Activated naive CD4-positive, alpha-beta T cell treated with anti-CD3 and anti-CD28 coated beads, Interleukin-2, amount 50 U/mL, for 24 hours (primary cell): ENCODE measurements around the gene FRG2B.
"Not testable (repeated sequence)": the region's sequence is repeated elsewhere in the genome, so short reads cannot be mapped to it uniquely, and the experiment has no call there.

Experiments
- H3K27ac Mint-ChIP-seq: one replicate; pipeline ENCODE4 v1.8.0; 2021; ENCODE audit warnings: mild to moderate bottlenecking, mixed read lengths
- H3K27me3 Mint-ChIP-seq: one replicate; pipeline ENCODE4 v1.8.0; 2021; ENCODE audit warnings: mixed read lengths
- H3K36me3 Mint-ChIP-seq: one replicate; pipeline ENCODE4 v1.8.0; 2021; ENCODE audit warnings: mixed read lengths
- H3K4me1 Mint-ChIP-seq: one replicate; pipeline ENCODE4 v1.8.0; 2021; ENCODE audit warnings: mixed read lengths
- H3K4me3 Mint-ChIP-seq: one replicate; pipeline ENCODE4 v1.8.0; 2021; ENCODE audit warnings: mild to moderate bottlenecking, mixed read lengths
- H3K9me3 Mint-ChIP-seq: one replicate; pipeline ENCODE4 v1.8.0; 2021; ENCODE audit warnings: mixed read lengths

Gene FRG2B

GRCh38 chr10:133626695-133627094 lies at the start of gene FRG2B:
Gene FRG2B, minus strand, starts transcription at chr10:133626795. Its CDS starts 53 bp downstream, at chr10:133626742.
- H3K4me3 Mint-ChIP-seq, H3K27ac Mint-ChIP-seq, H3K4me1 Mint-ChIP-seq, H3K36me3 Mint-ChIP-seq, H3K9me3 Mint-ChIP-seq, H3K27me3 Mint-ChIP-seq: not testable (repeated sequence)

- H3K9me3 Mint-ChIP-seq, H3K27ac Mint-ChIP-seq: not testable (repeated sequence)
Measured at GRCh38 chr10:133667446-133667845, 40.9 kb upstream of the FRG2B start.

GRCh38 chr10:133663544-133664160 lies 37.1 kb upstream of the FRG2B start:
- not testable (repeated sequence) for H3K27ac Mint-ChIP-seq, H3K36me3 Mint-ChIP-seq, H3K4me1 Mint-ChIP-seq, H3K9me3 Mint-ChIP-seq
- Mint-ChIP-seq H3K27me3 (peaks cover 15% of the 10 kb centered on the region), H3K4me3 (peak overlapping the region; percentile 11)

More at GRCh38 chr10:133667446-133667845, 40.9 kb upstream of the FRG2B start:
- H3K36me3 Mint-ChIP-seq, H3K4me1 Mint-ChIP-seq, H3K4me3 Mint-ChIP-seq: not testable (repeated sequence)
- peaks cover 11% of the 10 kb centered on the region for H3K27me3 Mint-ChIP-seq

GRCh38 chr10:133661122-133661521 lies 34.5 kb upstream of the FRG2B start:
- H3K27ac Mint-ChIP-seq, H3K4me3 Mint-ChIP-seq, H3K9me3 Mint-ChIP-seq, H3K36me3 Mint-ChIP-seq, H3K4me1 Mint-ChIP-seq: not testable (repeated sequence)
- peaks cover 15% of the 10 kb centered on the region for H3K27me3 Mint-ChIP-seq

- H3K9me3 Mint-ChIP-seq, H3K36me3 Mint-ChIP-seq, H3K4me3 Mint-ChIP-seq, H3K4me1 Mint-ChIP-seq, H3K27ac Mint-ChIP-seq: not testable (repeated sequence)
- peaks cover 15% of the 10 kb centered on the region for H3K27me3 Mint-ChIP-seq
Measured at GRCh38 chr10:133660516-133660915, 33.9 kb upstream of the FRG2B start.

GRCh38 chr10:133657276-133657675 lies 30.7 kb upstream of the FRG2B start:
- not testable (repeated sequence) for H3K4me1 Mint-ChIP-seq, H3K36me3 Mint-ChIP-seq

GRCh38 chr10:133648872-133649455 lies 22.4 kb upstream of the FRG2B start:
- not testable (repeated sequence) for H3K9me3 Mint-ChIP-seq, H3K4me1 Mint-ChIP-seq, H3K27ac Mint-ChIP-seq, H3K36me3 Mint-ChIP-seq, H3K4me3 Mint-ChIP-seq, H3K27me3 Mint-ChIP-seq

More at GRCh38 chr10:133657276-133657675, 30.7 kb upstream of the FRG2B start:
- H3K4me3 Mint-ChIP-seq, H3K27ac Mint-ChIP-seq, H3K9me3 Mint-ChIP-seq, H3K27me3 Mint-ChIP-seq: not testable (repeated sequence)

- H3K27me3 Mint-ChIP-seq, H3K36me3 Mint-ChIP-seq, H3K27ac Mint-ChIP-seq, H3K9me3 Mint-ChIP-seq, H3K4me1 Mint-ChIP-seq: not testable (repeated sequence)
- H3K4me3 Mint-ChIP-seq, result peak overlapping the region; percentile 26
Measured at GRCh38 chr10:133647075-133647748, 20.6 kb upstream of the FRG2B start.

- H3K9me3 Mint-ChIP-seq, H3K4me3 Mint-ChIP-seq, H3K36me3 Mint-ChIP-seq, H3K27ac Mint-ChIP-seq, H3K27me3 Mint-ChIP-seq, H3K4me1 Mint-ChIP-seq: not testable (repeated sequence)
Measured at GRCh38 chr10:133637846-133638235, 11.2 kb upstream of the FRG2B start.

GRCh38 chr10:133637202-133637845 lies 10.7 kb upstream of the FRG2B start:
- H3K27ac Mint-ChIP-seq, H3K4me1 Mint-ChIP-seq, H3K36me3 Mint-ChIP-seq, H3K9me3 Mint-ChIP-seq, H3K27me3 Mint-ChIP-seq: not testable (repeated sequence)
- peak overlapping the region; percentile 47 for H3K4me3 Mint-ChIP-seq

GRCh38 chr10:133630723-133631249 lies 4.2 kb upstream of the FRG2B start:
- not testable (repeated sequence) for H3K4me1 Mint-ChIP-seq, H3K27me3 Mint-ChIP-seq, H3K27ac Mint-ChIP-seq, H3K36me3 Mint-ChIP-seq, H3K4me3 Mint-ChIP-seq, H3K9me3 Mint-ChIP-seq

GRCh38 chr10:133622544-133622943 lies 4.1 kb downstream of the FRG2B start:
- Mint-ChIP-seq H3K4me3 (peak overlapping the region; percentile 36), H3K27me3 (peaks cover 18% of the 10 kb centered on the region)
- H3K4me1 Mint-ChIP-seq, H3K9me3 Mint-ChIP-seq, H3K36me3 Mint-ChIP-seq, H3K27ac Mint-ChIP-seq: not testable (repeated sequence)

- no peaks in the 10 kb centered on the region for H3K4me1 Mint-ChIP-seq
- no peaks in the 10 kb centered on the region for H3K36me3 Mint-ChIP-seq
- no peaks in the 10 kb centered on the region for H3K9me3 Mint-ChIP-seq
- no peak overlapping the region for H3K27ac Mint-ChIP-seq
- no peak overlapping the region for H3K4me3 Mint-ChIP-seq
- peaks cover 18% of the 10 kb centered on the region for H3K27me3 Mint-ChIP-seq
Measured at GRCh38 chr10:133618851-133619250, 7.7 kb downstream of the FRG2B start.

- Mint-ChIP-seq H3K4me3 (no peak overlapping the region), H3K36me3 (no peaks in the 10 kb centered on the region), H3K4me1 (no peaks in the 10 kb centered on the region), H3K9me3 (no peaks in the 10 kb centered on the region), H3K27ac (no peak overlapping the region), H3K27me3 (peaks cover 16% of the 10 kb centered on the region)
Measured at GRCh38 chr10:133617196-133617595, 9.4 kb downstream of the FRG2B start.

- no peak overlapping the region for H3K4me3 Mint-ChIP-seq
- H3K36me3 Mint-ChIP-seq, result no peaks in the 10 kb centered on the region
- H3K27me3 Mint-ChIP-seq, result peaks cover 15% of the 10 kb centered on the region
- H3K9me3 Mint-ChIP-seq, result peaks cover 4% of the 10 kb centered on the region
- no peak overlapping the region for H3K27ac Mint-ChIP-seq
- H3K4me1 Mint-ChIP-seq, result no peaks in the 10 kb centered on the region
Measured at GRCh38 chr10:133616371-133617130, 10.0 kb downstream of the FRG2B start.
